Fibroblast of pulmonary artery (primary cell): ENCODE measurements around the gene ATP1B3.
A peak's percentile ranks its signal among the peaks of the same experiment; 100 is the strongest.

Experiments used
- DNase-seq: peaks from one replicate; pipeline ENCODE4 v3.0.0-alpha.2; 2010; ENCODE audit warnings: low read depth
- H3K4me3 ChIP-seq: replicated peaks from 2 replicates; pipeline ENCODE4 v1.5.1; 2011; ENCODE audit warnings: low read depth, mild to moderate bottlenecking, control low read depth, low read length, moderate library complexity
- TF ChIP-seq, protein P1 (sequence below): IDR thresholded peaks from 2 replicates; pipeline ENCODE4 v1.5.1; 2011; ENCODE audit warnings: mild to moderate bottlenecking, control low read depth, low read length, inconsistent platforms; ENCODE audit errors: missing control alignments

Gene ATP1B3

DNA sequence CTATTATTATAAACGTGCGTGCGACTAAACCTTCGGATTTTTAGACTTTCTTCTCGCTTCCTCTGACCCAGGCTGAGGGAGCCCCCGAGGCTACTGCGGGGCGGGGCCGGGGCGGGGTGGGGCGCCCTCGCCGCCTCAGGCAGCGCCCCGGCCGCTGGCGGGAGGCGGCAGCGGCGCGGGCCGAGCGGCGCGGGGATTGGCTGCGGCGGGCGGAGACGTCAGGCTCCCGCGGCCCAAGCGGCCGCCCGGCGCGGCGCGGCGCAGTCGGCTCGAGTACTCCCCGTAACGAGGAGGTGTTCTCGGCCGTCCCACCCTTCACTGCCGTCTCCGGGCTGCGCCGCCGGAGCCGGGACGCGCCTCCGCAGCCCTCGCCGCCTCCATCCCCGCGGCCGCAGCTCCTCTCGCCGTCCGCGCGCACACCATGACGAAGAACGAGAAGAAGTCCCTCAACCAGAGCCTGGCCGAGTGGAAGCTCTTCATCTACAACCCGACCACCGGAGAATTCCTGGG lies at the start of gene ATP1B3:
Gene ATP1B3 (plus strand): TSS at position 263 of the 510 bp plus-strand sequence. CDS start 159 bp downstream, at position 422.
- peak within 1 kb of the TSS; percentile 96 for H3K4me3 ChIP-seq
- TF ChIP-seq, protein P1, sequence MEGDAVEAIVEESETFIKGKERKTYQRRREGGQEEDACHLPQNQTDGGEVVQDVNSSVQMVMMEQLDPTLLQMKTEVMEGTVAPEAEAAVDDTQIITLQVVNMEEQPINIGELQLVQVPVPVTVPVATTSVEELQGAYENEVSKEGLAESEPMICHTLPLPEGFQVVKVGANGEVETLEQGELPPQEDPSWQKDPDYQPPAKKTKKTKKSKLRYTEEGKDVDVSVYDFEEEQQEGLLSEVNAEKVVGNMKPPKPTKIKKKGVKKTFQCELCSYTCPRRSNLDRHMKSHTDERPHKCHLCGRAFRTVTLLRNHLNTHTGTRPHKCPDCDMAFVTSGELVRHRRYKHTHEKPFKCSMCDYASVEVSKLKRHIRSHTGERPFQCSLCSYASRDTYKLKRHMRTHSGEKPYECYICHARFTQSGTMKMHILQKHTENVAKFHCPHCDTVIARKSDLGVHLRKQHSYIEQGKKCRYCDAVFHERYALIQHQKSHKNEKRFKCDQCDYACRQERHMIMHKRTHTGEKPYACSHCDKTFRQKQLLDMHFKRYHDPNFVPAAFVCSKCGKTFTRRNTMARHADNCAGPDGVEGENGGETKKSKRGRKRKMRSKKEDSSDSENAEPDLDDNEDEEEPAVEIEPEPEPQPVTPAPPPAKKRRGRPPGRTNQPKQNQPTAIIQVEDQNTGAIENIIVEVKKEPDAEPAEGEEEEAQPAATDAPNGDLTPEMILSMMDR, result no peak
- peak; percentile 80 for DNase-seq

DNA sequence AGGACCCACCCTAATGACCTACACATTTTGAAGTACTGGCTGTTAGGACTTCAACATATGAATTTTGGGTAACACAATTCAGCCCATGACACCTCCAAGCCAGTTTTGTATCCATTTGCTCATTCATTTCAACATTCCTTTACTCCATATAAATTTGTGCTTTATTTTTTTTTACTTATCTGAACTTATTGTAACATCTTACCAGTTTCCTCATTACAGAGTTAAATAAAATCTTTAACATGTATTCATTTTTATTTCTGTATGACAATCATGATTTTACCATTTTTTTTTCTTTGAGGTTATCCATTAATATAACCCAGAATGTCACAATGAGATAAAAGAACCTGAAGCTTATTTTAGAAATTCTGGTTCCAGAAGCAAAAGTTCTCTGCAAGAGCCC lies 48.0 kb upstream of the ATP1B3 start:
- TF ChIP-seq, protein P1, result no peak
- H3K4me3 ChIP-seq, result no peak overlapping the region
- no peak for DNase-seq

DNA sequence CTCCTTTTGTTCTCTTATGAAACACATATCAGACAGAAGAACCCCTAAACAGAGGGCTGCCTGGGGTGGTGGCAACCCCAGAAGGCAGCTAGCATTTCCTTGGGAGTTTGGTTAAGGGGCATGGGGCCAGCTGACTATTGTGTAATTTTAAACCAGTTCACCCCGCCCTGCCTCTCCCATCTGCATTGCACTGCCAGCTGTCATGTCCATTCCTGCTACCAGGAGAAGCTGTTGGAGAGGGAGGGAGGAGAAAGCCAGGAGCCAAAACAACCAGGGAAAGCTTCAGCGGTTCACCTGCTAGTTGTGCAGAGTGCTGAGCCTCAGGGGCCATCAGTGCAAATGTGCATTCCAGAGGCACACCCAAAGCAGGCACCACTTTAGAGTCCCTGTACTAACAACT lies 47.6 kb upstream of the ATP1B3 start:
- TF ChIP-seq, protein P1, result no peak
- no peak overlapping the region for H3K4me3 ChIP-seq
- DNase-seq, result peak; percentile 55

DNA sequence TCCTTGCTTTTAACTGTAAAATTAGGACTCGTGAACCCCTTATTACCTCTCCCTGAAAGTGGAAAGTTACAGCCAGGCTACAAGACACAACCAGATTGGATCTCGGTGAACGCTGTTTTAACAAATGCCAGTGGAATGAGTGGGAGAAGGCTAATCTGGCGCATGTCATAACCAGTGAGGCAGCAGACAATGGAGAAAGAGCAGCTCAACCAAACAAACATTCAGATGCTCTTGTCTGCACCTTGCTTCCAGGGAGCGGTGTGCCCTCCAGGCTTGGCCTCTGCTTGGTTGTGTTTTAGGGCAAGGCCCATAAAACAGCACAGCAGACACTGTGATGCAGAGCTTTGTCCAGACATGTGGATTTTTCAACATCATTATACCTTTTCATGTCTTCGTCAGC lies 45.9 kb upstream of the ATP1B3 start:
- TF ChIP-seq, protein P1, result no peak
- DNase-seq, result peak; percentile 75
- no peak overlapping the region for H3K4me3 ChIP-seq

DNA sequence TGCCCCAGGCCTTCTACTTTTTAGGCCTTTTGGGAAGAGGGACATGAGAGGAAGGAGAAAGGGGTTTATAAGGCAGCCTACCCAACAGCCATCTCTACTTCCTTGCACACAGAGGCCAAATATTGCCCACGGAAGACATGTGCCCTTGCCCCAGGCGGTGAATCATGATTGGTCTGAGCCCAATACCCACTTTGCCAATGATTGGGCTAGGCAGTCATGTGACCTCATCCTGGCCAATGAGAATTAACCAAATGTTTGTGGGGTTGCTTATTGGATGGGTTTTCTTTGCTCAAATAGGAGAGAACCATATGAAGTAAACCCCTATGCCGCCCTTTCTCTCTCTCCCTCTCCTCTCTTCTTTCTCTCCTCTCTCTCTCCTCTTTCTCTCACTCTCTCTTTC lies 42.2 kb upstream of the ATP1B3 start:
- H3K4me3 ChIP-seq, result no peak overlapping the region
- TF ChIP-seq, protein P1, result no peak

DNA sequence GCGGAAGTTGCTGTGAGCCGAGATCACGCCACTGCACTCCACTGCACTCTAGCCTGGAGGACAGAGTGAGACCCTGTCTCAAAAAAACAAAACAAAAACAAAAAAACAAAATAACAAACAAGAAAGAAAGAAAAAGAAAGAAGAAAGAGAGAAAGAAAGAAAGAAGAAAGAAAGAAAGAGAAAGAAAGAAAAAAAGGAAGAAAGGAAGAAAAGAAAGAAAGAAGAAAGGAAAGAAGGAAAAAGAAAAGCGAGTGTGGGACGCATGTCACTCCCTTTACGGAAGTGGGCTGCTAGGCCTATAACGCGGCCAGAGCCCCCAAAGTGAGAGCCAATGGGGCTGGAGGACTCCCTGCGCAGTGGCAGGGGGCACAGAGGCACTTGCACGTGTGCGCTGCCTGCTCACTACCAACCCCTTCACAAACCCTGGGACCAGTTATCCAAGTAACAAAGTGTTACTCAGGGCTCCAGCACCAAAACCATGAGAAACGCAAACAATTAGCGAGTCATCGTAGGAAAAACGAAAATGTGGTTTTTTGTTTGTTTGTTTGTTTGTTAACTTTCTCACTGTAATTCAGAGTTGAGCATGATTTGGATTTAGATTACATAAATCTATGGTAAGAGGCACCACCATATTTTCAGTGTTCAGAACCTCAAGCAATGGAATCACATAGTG lies 40.8 kb upstream of the ATP1B3 start:
- DNase-seq, result no peak
- H3K4me3 ChIP-seq, result no peak overlapping the region
- TF ChIP-seq, protein P1, result no peak

More for the DNA sequence above, 42.2 kb upstream of the ATP1B3 start:
- no peak for DNase-seq

DNA sequence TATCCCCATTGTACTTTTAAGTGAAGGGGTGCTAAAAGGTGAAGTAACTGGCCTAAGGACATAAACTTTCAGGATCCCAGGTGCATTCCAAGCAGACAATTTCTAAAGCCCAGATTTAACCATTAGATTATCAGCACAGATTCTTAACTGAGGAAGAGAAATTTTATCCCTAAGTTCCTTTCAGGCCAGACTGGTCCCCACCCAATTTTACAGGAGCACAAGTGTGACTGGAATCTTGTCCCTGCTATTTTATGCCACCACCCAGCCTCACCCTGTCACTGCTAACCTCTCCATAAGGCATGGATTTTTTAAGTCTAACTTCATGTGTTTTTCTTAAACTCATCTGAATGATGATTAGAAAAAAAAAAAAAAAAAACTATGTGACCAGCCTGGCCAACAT lies 37.1 kb upstream of the ATP1B3 start:
- no peak for DNase-seq
- no peak overlapping the region for H3K4me3 ChIP-seq
- TF ChIP-seq, protein P1, result no peak
